ENCODE measurements around the gene NTPCR. TPM values are rescaled to one million over a fixed set of nuclear protein-coding genes. Genes with fewer than 3 reads are reported as not detected.

The NTPCR gene
- total RNA-seq, 4 donors from 2014 or later: 13.5 to 53.3 (median 37.2) TPM

GRCh38 chr1:233033361-233033760 lies 83.0 kb downstream of the NTPCR start:
- Histone ChIP-seq H3K36me3 (no peaks in the 10 kb centered on the region), H3K27ac (no peak overlapping the region), H3K27me3 (no peaks in the 10 kb centered on the region), H3K9me3 (no peaks in the 10 kb centered on the region), H3K4me1 (peaks cover 0 to 11% (median 0%) of the 10 kb centered on the region in 4 donors), H3K4me3 (no peak overlapping the region)
- TF ChIP-seq POLR2AphosphoS5 (IDR thresholded peaks at IDR 0.05): no peak
- TF ChIP-seq POLR2A (IDR thresholded peaks at IDR 0.05): no peak
- no peak for TF ChIP-seq EP300 (IDR thresholded peaks at IDR 0.05; ENCODE audit: low read depth)
- TF ChIP-seq CTCF (IDR thresholded peaks at IDR 0.05): no peak
- intact Hi-C loops (cut with DNase I; ENCODE audit: low total_unique reads) (no loop called here), in situ Hi-C loops (cut with MboI; ENCODE audit: low pct_ligation_motif_present in 1 of 4, low pct_unique_long_range_greater_than_20kb in 1 of 4, low sequenced_read_pairs in 3 of 4) (no loop called here)
- no peak for DNase-seq
- whole genome bisulfite sequencing, 2 donors (ENCODE audit: low coverage in 1 of 2): 76 to 77% methylated on average over 3 of the region's 3 CpGs

Other genes with a start within 250 kb of the NTPCR start
- 1 to 10 TPM in 2 of 4 donors, not detected in 2; 1.7 to 2.3 TPM for gene MAP10, start 145.2 kb upstream of the NTPCR start, total RNA-seq

Data from transverse colon (tissue), 4 donors.